Left renal cortex interstitium (tissue), 4 donors: ENCODE measurements around the gene IGSF9. TPM values are rescaled to one million over a fixed set of nuclear protein-coding genes. Genes with fewer than 3 reads are reported as not detected.

Experiments
- DNase-seq, 4 donors: peaks; one replicate each; pipeline ENCODE4 v3.0.0-alpha.2; 2013; ENCODE audit warnings: low read depth in 4 of 4, low spot score in 2 of 4, missing footprints in 1 of 4
- polyA plus RNA-seq, 4 donors: library from polyadenylated mRNA; unstranded; fragments of 120-200 nt; gene quantifications; one replicate each; pipeline ENCODE4 v1.2.1, GENCODE V29; 2013; ENCODE audit not compliant: insufficient read length in 4 of 4

Gene IGSF9
- polyA plus RNA-seq, 4 donors, result 10.0 to 26.1 (median 18.3) TPM

DNA sequence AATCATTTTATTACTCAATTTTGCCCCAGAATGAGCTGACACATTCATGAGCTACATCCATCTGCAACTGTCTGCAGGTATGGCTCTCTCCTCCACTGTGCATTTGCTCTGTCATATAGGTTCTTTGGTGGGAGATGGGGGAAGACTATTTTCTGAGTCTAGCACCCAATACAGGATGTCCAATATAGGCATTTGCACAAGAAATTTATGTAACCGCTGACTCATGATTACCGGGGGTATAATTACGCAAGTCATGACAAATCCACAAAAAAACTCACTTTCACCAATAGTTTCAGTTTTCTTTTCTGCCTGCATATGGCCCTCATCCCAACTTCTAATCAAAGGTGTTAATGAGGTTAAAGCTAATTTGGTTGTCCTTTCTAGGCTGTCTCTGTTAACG lies 65.4 kb downstream of the IGSF9 start:
- DNase-seq, result no peak

DNA sequence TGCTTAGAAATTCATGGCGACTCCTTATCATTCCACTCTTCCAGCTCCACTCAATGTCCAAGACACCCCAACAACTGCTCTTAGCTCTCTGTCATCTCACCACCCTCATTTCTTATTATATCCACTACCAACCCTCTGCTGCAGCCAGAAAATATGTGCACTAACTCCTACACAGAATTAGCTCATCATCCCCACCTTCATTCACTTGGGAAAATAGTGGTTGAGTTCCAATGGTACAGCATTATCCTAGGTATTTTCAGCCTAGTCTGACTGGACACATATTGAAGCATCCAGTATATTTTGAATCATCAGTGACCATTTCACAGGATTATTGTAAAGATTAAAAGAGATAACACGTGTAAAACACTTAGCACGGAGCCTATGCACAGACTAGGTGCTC lies 66.3 kb downstream of the IGSF9 start:
- no peak for DNase-seq

DNA sequence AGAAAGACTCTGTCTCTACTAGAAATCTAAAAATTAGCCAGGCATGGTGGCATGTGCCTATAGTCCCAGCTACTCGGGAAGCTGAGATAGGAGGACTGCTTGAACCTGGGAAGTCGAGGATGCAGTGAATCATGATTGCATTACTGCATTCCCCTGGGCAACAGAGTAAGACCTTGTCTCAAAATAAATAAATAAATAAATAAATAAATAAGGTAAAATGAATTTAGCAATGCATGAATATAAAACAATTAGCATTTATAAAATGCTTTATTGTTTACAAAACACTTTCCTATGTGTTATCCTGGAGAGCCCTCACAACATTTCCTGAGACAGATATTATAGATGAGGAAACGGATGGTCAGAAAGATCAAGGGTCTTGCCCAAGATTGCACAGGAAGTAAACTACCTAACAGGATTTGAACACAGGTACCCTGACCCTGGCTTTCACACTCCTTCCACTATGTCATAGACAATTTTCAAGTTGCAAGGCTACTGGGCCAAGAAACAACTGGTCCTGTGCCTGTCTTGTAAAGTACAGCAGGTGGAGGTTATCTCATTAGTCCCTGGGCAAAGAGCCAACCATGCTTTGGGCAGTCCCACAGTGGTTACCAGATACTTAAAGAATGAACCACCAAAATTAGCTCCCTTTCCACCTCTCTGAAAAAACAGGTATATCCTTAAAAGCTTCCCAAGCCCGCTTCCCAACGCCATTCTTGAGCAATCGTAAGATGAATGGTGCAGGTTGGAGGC lies 67.5 kb downstream of the IGSF9 start:
- no peak for DNase-seq

Other genes starting within 250 kb of the IGSF9 start
- gene CRP, start 231.0 kb downstream of the IGSF9 start, polyA plus RNA-seq, result not detected
- gene DUSP23, start 164.7 kb downstream of the IGSF9 start, polyA plus RNA-seq, result 10 to 100 TPM; 28.1 to 38.0 (median 30.8) TPM
- under 1 TPM; 0.13 to 0.49 (median 0.38) TPM for gene FCRL6, start 143.3 kb downstream of the IGSF9 start, polyA plus RNA-seq
- under 1 TPM; 0.44 to 0.59 (median 0.55) TPM for gene SLAMF8, start 118.7 kb downstream of the IGSF9 start, polyA plus RNA-seq
- 1 to 10 TPM in 1 of 4 donors, under 1 TPM in 3; 0.39 to 1.2 (median 0.65) TPM for gene VSIG8, start 83.0 kb downstream of the IGSF9 start, polyA plus RNA-seq
- gene CFAP45, start 45.4 kb downstream of the IGSF9 start, polyA plus RNA-seq, result 1 to 10 TPM; 3.7 to 5.2 (median 4.3) TPM
- gene TAGLN2, start 20.1 kb downstream of the IGSF9 start, polyA plus RNA-seq, result 100 to 1,000 TPM; 124 to 149 (median 130) TPM
- not detected for gene SLAMF9, start 8.6 kb upstream of the IGSF9 start, polyA plus RNA-seq
- gene PIGM, start 86.4 kb upstream of the IGSF9 start, polyA plus RNA-seq, result 10 to 100 TPM; 10.8 to 14.9 (median 11.6) TPM
- 10 to 100 TPM; 23.4 to 30.9 (median 23.9) TPM for gene KCNJ10, start 124.5 kb upstream of the IGSF9 start, polyA plus RNA-seq
- under 1 TPM; 0.08 to 0.14 (median 0.12) TPM for gene KCNJ9, start 135.9 kb upstream of the IGSF9 start, polyA plus RNA-seq
- gene IGSF8, start 153.0 kb upstream of the IGSF9 start, polyA plus RNA-seq, result 10 to 100 TPM; 26.9 to 43.7 (median 38.6) TPM
- 1 to 10 TPM; 3.9 to 5.7 (median 4.8) TPM for gene ATP1A2, start 170.1 kb upstream of the IGSF9 start, polyA plus RNA-seq
- gene ATP1A4, start 206.0 kb upstream of the IGSF9 start, polyA plus RNA-seq, result under 1 TPM in 3 of 4 donors, not detected in 1; 0.04 to 0.43 (median 0.26) TPM
- gene CASQ1, start 245.0 kb upstream of the IGSF9 start, polyA plus RNA-seq, result under 1 TPM; 0.13 to 0.63 (median 0.33) TPM